HG03060 (cell line): Measurements from ENCODE around the gene HOXB6.

Experiments
- ATAC-seq: cut with Tn5 transposase; IDR thresholded peaks from one replicate; pipeline ENCODE4 v1.9.1; 2021; ENCODE audit warnings: low read depth, moderate number of reproducible peaks; ENCODE audit not compliant: unreplicated experiment

HOXB6 gene

GRCh38 chr17:48569674-48570324, 35.0 kb downstream of the HOXB6 start:
- ATAC-seq: no peak

DNA sequence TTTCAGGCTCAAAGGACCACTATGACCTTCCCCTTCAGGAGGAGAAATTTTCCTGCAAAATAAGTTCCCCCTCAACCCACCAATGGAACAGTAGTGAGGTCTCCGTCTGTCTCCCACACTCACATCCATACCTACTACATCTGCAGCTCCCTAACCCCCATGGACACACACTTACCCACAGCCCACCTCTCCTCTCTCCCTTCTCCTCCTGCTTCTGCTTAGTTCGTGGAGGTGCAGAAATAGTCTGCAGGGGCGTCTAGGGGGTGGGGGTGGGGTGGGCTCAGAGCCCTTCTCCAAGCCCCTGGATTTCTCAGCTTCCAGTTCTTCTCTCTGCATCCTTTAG, 35.6 kb downstream of the HOXB6 start:
- ATAC-seq: no peak

DNA sequence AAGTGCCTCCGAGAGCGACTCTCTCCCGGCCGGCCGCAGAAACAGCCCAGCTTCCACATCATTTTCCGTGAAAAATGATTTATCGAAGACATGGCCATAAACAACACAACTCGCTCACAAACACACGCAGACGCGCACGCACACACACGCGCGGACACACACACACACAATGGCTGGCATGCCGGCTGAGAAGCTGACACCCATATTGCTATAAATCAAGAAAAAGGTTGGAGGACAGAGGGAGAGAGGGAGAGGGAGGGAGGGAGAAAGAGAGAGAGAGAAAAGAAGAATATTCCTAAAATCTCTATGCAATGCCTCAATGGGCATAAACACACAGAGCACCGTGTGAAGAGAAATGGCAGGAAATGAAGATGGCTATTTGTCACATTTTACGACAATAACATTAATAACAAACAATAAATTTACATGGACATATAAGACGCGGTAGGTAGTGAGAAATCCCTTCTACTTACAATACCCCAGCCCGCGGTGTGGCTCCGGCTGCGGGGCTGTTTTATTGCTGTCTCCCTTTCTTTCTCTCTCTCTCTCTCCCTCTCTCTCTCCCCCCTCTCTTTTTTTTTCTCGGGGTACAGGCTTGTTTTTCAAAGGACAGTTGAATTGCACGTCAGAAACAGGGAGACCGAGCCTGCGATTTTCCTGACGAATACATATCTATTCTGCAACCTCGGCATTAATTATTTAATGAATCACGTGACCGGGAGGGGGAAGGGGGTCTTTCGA, 36.1 kb downstream of the HOXB6 start:
- no peak for ATAC-seq

DNA sequence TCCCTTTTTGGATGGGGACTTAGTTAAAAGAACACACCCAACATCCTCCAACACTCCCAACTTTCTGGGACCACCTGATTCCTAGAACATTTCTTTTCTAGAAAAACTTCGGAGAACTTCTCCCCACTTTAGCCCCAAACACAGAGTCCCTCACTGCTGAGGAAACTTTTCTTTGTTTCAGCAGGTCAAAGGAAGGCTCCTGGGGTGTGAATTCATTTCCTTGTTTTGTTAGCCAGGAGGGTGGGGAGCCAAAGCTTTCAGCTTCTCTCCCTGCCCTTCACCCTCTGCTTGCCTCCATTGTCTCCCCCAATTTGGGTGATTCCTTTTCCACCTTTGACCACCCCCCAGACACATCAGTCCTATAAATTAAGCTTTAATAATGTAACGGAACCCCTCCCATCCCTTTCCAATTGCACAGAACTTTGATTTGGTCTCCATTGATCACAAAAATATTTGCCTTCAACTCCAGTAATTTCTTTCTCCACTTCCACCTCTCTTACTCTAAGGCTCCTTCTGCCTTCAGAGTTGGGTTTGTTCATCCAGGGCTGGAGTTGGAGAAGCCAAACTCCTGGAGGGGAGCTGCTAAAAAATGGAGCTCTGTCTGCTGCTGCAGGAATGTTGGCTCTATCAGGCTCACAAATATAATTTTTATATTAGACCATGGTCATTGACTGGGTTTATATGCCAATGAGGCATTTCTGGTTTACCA, 37.0 kb downstream of the HOXB6 start:
- no peak for ATAC-seq

GRCh38 chr17:48567209-48567608, 37.6 kb downstream of the HOXB6 start:
- ATAC-seq: no peak

- ATAC-seq: no peak
These were observed 38.1 kb downstream of the HOXB6 start for GRCh38 chr17:48566717-48567116.

GRCh38 chr17:48565925-48566710, 38.7 kb downstream of the HOXB6 start:
- no peak for ATAC-seq

DNA sequence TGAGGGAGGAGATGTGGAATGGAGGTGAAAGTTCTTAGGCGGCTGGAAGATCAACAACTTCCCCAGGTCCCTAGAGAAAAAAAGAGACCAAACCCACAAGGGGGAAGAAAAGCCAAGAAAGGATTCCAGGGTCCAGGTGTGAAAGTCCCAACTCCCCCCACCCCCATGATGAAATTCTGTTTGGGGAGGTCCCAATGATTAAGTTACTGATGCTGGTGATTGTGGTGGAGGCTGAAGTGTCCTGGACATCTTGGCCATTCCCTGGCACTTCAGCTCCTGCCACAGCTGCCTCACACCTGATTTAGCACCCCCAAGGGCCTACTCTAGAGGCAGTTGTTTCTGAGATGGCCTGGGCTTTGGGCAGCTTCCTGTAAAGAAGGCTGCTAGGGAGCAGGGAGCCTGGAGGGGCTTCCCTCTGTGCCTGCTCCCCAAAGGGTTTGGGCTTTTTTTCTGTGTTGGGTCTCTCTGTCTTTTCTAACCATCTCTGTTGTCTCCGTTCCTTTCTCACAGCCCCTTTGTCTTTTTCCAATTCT, 39.7 kb downstream of the HOXB6 start:
- no peak for ATAC-seq

GRCh38 chr17:48564188-48565021, 40.4 kb downstream of the HOXB6 start:
- ATAC-seq: no peak

DNA sequence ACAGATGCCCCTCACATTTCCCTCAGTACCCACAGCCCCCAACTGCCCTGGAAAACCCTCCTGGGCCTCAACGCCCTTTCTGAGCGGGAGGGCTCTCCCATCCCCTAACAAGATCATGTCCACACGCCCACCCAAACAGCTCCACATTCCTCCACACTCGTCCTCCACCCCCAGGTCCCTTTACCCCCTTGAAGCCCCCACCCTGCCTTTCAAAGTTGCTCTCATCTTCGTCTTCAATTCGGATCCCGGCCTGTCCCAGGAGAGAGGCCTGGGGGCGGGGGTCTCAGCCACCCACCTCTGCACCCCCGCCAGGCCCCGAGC, 41.0 kb downstream of the HOXB6 start:
- ATAC-seq: no peak

DNA sequence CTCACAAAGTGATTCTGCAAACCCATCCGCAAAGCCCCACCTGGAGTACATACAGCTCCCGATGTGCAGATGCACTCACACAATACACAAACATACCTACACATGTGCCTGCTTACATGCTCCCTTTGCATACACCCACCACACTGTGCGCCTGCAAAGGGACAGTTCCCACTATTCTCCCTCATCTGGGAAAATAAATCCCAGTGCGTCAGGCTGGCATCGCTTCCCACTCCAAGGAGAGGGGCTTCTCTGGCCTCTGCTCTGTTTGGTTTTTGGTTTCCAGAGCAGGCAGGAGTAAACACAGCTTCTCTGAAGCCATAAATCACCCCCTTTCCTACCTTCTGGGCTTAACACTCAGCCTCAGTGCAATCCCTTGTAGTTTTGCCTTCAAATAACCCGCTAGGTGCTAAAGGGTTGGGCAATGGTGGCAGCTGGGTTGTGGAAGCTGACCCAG, 41.4 kb downstream of the HOXB6 start:
- ATAC-seq: no peak

DNA sequence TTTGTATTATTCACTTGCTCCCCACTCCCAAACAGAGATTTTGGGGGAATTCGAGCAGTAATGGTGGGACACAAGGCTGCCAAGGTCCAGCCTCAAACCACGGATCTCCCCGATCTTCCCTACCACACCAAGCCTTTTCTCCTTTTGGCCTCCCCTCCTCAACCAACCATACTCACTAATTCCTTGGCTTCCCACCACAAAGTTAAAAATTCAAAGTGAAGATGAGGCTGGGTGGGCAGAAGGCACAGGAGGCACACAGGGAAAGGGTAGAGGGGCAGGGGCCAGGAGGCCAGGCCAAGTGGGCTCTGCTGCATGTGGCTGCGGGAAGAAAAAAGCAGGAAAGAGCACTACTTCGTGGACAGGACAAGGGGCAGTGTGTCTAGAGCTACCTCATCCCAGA, 41.9 kb downstream of the HOXB6 start:
- no peak for ATAC-seq

DNA sequence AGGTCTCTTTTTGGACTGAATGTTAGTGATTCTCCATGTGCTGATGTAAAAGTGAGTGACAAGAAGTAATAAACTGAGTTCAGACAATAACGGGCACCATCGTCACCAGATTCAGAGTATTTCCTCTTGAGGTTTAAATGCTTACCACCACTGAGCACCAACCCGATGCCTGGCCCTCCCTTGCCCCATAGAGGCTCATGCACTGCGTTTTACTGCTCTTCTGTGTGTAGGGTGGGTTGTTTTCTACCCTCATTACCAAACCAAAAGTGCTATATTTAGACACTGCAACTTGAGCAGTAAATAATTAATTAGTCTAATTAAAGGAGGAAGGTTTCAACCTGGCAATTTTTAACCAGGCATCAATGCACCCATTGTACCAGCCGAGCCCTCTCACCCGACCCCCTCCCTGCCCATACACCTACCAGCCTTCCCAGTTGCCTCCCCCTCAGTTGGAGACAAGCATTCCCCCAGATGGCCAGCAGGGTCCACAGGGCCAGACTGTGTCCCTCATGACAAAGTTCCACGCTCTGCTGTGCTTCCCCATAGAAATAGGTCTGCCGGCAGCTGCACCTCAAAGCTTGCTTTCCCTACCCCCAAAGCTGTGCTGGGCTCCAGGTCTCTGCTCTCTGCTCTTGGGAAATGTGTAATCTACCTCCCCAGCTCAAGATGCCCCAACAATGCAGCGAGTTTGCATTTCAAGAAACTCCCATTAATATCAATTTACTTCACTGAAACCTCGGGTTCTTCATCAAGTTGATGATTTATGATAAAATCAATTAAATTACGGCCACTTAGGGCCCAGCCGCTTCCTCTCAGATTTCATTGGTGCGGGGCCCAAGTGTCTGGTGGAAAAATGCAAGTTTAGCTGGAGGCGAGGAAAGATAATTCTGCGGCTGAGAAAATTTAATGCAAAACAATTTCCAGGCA, 42.6 kb downstream of the HOXB6 start:
- ATAC-seq: peak; percentile 60

DNA sequence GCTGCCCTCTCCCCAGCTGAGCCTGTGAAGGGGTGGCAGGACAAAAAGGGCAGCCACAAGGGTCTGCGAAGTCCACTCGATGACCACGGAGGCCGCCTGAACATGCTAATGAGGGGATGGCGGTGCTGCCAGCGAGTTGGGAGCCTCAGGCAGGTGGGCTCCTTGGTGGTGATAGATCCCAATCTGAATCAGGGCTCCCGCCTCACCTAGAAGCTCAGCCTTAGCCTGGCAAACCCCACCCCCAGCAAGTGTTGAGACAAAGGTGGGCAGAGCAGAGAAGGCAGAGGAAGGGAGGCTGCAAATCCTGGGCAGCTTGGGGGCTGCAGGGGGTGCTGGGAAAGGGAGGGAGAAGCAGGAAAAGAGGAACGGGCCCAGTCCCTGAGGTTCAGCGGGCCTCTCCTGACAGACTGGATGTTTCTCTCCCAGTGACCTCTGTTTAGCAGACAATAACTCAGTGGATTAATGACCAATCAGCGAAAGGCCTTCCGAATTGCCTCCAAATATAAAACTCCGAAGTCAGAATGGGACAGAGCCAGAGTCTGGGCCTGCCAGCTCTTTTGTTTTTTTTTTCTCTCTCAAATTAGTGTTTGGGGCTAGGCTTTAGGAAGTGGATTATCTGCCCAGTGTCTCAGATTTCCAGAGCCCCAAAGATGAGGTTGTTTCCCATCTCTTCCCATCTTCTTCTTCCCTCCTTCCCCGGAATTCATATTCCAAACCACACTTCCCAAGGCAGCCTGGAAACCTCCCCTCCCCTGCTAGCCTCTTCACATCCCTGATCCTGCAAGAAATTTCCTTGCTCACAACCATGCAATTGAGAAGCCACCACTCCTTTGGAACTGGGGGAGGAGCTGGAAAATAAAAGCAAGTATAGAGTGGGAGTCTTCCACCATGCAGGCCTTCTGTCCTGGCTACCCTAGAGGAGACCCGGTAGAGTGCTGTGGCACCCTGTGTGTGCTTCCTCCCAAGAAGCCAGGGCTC, 44.7 kb downstream of the HOXB6 start:
- ATAC-seq: no peak

DNA sequence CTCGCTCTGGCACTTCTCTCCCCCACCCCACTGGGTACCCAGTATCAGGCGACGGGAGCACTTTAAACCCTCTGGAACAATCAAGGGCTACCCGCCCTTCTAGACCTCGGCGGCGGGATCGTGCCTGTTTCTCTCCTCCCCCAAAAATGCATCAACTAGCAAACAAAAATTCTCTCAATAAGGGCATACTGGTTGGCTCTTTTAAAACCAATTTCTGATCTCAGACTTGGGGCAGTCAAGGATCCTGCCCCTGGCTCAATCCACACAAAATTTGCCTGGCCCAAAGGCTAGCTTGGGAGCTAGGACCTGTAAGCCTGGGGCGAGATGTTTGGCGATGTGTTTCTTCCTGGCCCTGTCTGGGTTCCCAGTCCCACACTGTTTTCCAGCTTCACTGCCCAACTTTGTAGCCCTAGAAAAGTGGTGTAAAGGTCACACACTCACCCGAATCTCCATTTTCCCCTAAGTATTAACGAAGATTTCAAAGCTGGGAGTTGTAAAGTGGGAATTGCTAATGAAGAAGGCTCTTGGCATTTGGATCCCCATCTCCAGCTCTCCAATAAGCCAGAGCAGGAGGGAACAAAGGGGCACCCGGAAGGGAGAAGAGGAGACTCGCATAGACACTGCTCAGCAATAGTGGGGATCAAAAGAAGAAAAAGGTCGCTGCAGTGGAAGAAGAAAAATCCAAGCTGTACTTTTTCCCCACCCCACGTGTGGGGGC, 45.5 kb downstream of the HOXB6 start:
- no peak for ATAC-seq

DNA sequence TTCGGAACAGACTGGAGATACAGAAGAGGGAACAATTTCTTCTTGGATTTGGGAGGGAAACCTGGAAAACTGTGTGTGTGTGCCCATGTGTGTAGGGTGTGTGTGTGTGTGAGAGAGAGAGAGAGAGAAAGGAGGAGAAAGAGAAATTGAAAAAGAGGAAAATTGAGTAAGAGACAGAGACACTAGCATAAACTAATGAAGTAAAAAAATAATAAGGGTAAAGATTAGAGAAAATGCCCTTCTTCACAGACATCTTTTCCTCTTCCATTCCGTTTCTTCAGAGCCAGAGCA, 46.0 kb downstream of the HOXB6 start:
- ATAC-seq: no peak

DNA sequence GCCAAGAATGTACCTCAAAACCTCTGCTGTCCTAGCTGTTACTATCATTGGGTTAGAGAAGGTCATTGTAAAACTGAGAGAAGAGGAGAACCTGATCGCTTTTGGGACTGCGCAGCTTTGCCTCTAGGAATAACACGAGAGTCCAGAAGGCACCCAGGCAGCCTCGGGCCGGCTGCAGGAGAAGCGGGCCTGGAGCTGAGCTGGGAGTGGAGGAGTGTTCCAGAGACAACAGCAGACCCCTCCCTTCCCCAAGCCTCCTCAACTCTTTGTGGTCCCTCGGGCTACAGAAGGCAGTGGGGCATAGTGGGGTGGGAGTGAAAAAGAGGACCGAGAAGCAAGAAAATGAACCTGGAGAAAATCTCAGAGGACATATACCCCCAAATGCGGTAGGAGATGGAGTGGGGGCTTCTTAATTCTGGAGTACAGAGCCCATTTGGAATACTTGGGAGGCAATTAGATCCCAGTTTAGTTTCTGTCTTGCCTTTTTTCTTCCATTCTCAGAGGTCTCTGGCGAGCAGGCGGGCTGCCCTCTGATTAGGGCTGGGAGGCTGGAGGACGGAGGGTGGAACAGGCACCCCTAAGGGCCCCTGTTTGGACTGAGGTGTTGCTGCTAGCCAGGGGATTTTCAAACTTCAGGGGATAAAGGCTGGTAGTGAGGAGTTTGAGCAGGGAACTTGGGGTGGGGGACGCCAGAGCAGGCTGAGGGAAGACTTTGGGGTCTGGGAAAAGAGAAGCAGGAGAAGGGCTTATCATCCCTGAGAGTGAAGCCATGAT, 46.5 kb downstream of the HOXB6 start:
- no peak for ATAC-seq
